Bone marrow (tissue), 2 donors: ENCODE results near the gene MAP4K3.
A peak's percentile ranks its signal among the peaks of the same experiment; 100 is the strongest.

Experiments used
- DNase-seq, 2 donors: peaks; one replicate each; lab custom pipeline; 2025; lab: John Stamatoyannopoulos, UW

Gene MAP4K3

GRCh38 chr2:39445934-39446333 lies 8.8 kb upstream of the MAP4K3 start:
- no peak for DNase-seq

GRCh38 chr2:39443009-39443408 lies 5.9 kb upstream of the MAP4K3 start:
- DNase-seq, result no peak

- no peak for DNase-seq
Observed at GRCh38 chr2:39437522-39438296, 624 bp upstream of the MAP4K3 start.

- no peak for DNase-seq
Observed at GRCh38 chr2:39435741-39436591, 1.1 kb downstream of the MAP4K3 start.

- no peak for DNase-seq
Observed at GRCh38 chr2:39435234-39435633, 1.9 kb downstream of the MAP4K3 start.

GRCh38 chr2:39434233-39434897 lies 2.7 kb downstream of the MAP4K3 start:
- no peak for DNase-seq

- DNase-seq, result no peak
Observed at GRCh38 chr2:39433586-39434195, 3.4 kb downstream of the MAP4K3 start.

GRCh38 chr2:39432701-39433100 lies 4.4 kb downstream of the MAP4K3 start:
- no peak for DNase-seq

- no peak for DNase-seq
Observed at GRCh38 chr2:39431592-39432316, 5.3 kb downstream of the MAP4K3 start.

GRCh38 chr2:39429746-39430145 lies 7.3 kb downstream of the MAP4K3 start:
- no peak for DNase-seq

- DNase-seq, result peak in 1 of 2 donors; percentile 58
Observed at GRCh38 chr2:39424951-39425350, 12.1 kb downstream of the MAP4K3 start.

GRCh38 chr2:39422700-39423099 lies 14.4 kb downstream of the MAP4K3 start:
- DNase-seq, result no peak

- no peak for DNase-seq
Observed at GRCh38 chr2:39421354-39421753, 15.7 kb downstream of the MAP4K3 start.

GRCh38 chr2:39419282-39420223 lies 17.5 kb downstream of the MAP4K3 start:
- no peak for DNase-seq

GRCh38 chr2:39418491-39418890 lies 18.6 kb downstream of the MAP4K3 start:
- no peak for DNase-seq

- DNase-seq, result no peak
Observed at GRCh38 chr2:39416140-39416539, 20.9 kb downstream of the MAP4K3 start.

- DNase-seq, result no peak
Observed at GRCh38 chr2:39413063-39413737, 23.9 kb downstream of the MAP4K3 start.

- peak in 1 of 2 donors; percentile 34 for DNase-seq
Observed at GRCh38 chr2:39411181-39411944, 25.7 kb downstream of the MAP4K3 start.
